NCI-H2029 (cell line): ENCODE measurements around the gene ZNF526.
A peak's percentile ranks its signal among the peaks of the same experiment; 100 is the strongest.

ENCODE experiments used
- DNase-seq: peaks from one replicate; lab custom pipeline; 2025; lab: John Stamatoyannopoulos, UW

The ZNF526 gene

GRCh38 chr19:42196011-42197001, 23.8 kb upstream of the ZNF526 start:
- DNase-seq, result no peak

GRCh38 chr19:42197375-42197817, 22.7 kb upstream of the ZNF526 start:
- no peak for DNase-seq

GRCh38 chr19:42198676-42199439, 21.3 kb upstream of the ZNF526 start:
- no peak for DNase-seq

GRCh38 chr19:42199440-42200115, 20.5 kb upstream of the ZNF526 start:
- no peak for DNase-seq

- DNase-seq, result no peak
Measured at GRCh38 chr19:42200116-42200715, 19.9 kb upstream of the ZNF526 start.

GRCh38 chr19:42201489-42202289, 18.4 kb upstream of the ZNF526 start:
- DNase-seq, result no peak

GRCh38 chr19:42202290-42202880, 17.7 kb upstream of the ZNF526 start:
- no peak for DNase-seq

- no peak for DNase-seq
Measured at GRCh38 chr19:42203700-42204099, 16.4 kb upstream of the ZNF526 start.

- DNase-seq, result no peak
Measured at GRCh38 chr19:42204664-42205063, 15.4 kb upstream of the ZNF526 start.

GRCh38 chr19:42206871-42207755, 13.0 kb upstream of the ZNF526 start:
- peak; percentile 21 for DNase-seq

- DNase-seq, result peak; percentile 9
Measured at GRCh38 chr19:42207767-42208271, 12.3 kb upstream of the ZNF526 start.

GRCh38 chr19:42208612-42209011, 11.5 kb upstream of the ZNF526 start:
- DNase-seq, result peak; percentile 67

- DNase-seq, result no peak
Measured at GRCh38 chr19:42212886-42213285, 7.2 kb upstream of the ZNF526 start.

GRCh38 chr19:42214810-42215485, 5.2 kb upstream of the ZNF526 start:
- no peak for DNase-seq

GRCh38 chr19:42216653-42217519, 3.2 kb upstream of the ZNF526 start:
- DNase-seq, result peak; percentile 37

- DNase-seq, result peak; percentile 91
Measured at GRCh38 chr19:42217520-42218437, 2.3 kb upstream of the ZNF526 start, which contains the start of gene DEDD2. DEDD2 (minus strand) TSS chr19:42217677; CDS start chr19:42217007, 670 bp downstream.

- no peak for DNase-seq
Measured at GRCh38 chr19:42220751-42221097, 612 bp downstream of the ZNF526 start.
